Loucy (cell line): ENCODE measurements around the gene ARMC9.

Experiments used
- H2AFZ ChIP-seq: fragments of 200-600 bp; sonication (generic); 2 replicates; pipeline ENCODE4 v1.6.0; 2016; ENCODE audit warnings: antibody characterized with exemption, mild to moderate bottlenecking, low read length, moderate library complexity
- H3F3A ChIP-seq: fragments of 200-600 bp; 2 replicates; pipeline ENCODE4 v1.6.0; 2016; ENCODE audit warnings: antibody characterized with exemption, low read depth, mild to moderate bottlenecking
- H3K27me3 ChIP-seq: fragments of 200-600 bp; sonication (generic); 2 replicates; pipeline ENCODE4 v1.6.1; 2014; ENCODE audit warnings: low read length, mild to moderate bottlenecking; ENCODE audit not compliant: insufficient read depth, poor library complexity, severe bottlenecking
- H3K36me3 ChIP-seq: fragments of 200-600 bp; sonication (generic); 2 replicates; pipeline ENCODE4 v1.6.1; 2016; ENCODE audit warnings: low read length; ENCODE audit not compliant: insufficient read depth
- H3K4me1 ChIP-seq: fragments of 200-600 bp; sonication (generic); 2 replicates; pipeline ENCODE4 v1.5.1; 2014; ENCODE audit warnings: low read length, mild to moderate bottlenecking; ENCODE audit not compliant: insufficient read depth, poor library complexity, severe bottlenecking
- H3K4me2 ChIP-seq: fragments of 200-600 bp; sonication (generic); 2 replicates; pipeline ENCODE4 v1.6.0; 2014; ENCODE audit warnings: antibody characterized with exemption, low read length, low read depth, mild to moderate bottlenecking; ENCODE audit not compliant: poor library complexity, severe bottlenecking
- H3K4me3 ChIP-seq: fragments of 200-600 bp; sonication (generic); 2 replicates; pipeline ENCODE4 v1.5.1; 2014; ENCODE audit warnings: low read length, mild to moderate bottlenecking, mixed read lengths; ENCODE audit not compliant: poor library complexity, severe bottlenecking
- H3K79me2 ChIP-seq: fragments of 200-600 bp; sonication (generic); 2 replicates; pipeline ENCODE4 v1.6.1; 2014; ENCODE audit warnings: low read length; ENCODE audit not compliant: insufficient read depth
- H3K9ac ChIP-seq: fragments of 200-600 bp; sonication (generic); 2 replicates; pipeline ENCODE4 v1.6.0; 2014; ENCODE audit warnings: mild to moderate bottlenecking, low read depth, low read length, moderate library complexity; ENCODE audit not compliant: poor library complexity, severe bottlenecking
- H3K9me2 ChIP-seq: fragments of 200-600 bp; sonication (generic); replicated peaks from 2 replicates; pipeline ENCODE4 v1.6.1; 2016; ENCODE audit warnings: low read depth, low read length, mixed read lengths
- H3K9me3 ChIP-seq: fragments of 200-600 bp; sonication (generic); 2 replicates; pipeline ENCODE4 v1.6.1; 2014; ENCODE audit warnings: mild to moderate bottlenecking, antibody characterized with exemption, low read length, low read depth; ENCODE audit not compliant: insufficient read depth
- H4K20me1 ChIP-seq: fragments of 200-600 bp; sonication (generic); 2 replicates; pipeline ENCODE4 v1.6.0; 2014; ENCODE audit warnings: antibody characterized with exemption, low read length, mild to moderate bottlenecking; ENCODE audit not compliant: insufficient read depth, poor library complexity, severe bottlenecking
- EZH2phosphoT487 ChIP-seq: fragments of 200-600 bp; IDR thresholded peaks from 2 replicates; pipeline ENCODE4 v1.6.1; 2018; ENCODE audit warnings: antibody characterized with exemption, mild to moderate bottlenecking, moderate library complexity, borderline replicate concordance
- TF ChIP-seq, protein P1 (sequence below): fragments of 200-600 bp; sonication (generic); conservative IDR thresholded peaks from 2 replicates; pipeline ENCODE4 v1.5.1; 2014; ENCODE audit warnings: mild to moderate bottlenecking, antibody characterized with exemption, low read length

ARMC9 gene

DNA sequence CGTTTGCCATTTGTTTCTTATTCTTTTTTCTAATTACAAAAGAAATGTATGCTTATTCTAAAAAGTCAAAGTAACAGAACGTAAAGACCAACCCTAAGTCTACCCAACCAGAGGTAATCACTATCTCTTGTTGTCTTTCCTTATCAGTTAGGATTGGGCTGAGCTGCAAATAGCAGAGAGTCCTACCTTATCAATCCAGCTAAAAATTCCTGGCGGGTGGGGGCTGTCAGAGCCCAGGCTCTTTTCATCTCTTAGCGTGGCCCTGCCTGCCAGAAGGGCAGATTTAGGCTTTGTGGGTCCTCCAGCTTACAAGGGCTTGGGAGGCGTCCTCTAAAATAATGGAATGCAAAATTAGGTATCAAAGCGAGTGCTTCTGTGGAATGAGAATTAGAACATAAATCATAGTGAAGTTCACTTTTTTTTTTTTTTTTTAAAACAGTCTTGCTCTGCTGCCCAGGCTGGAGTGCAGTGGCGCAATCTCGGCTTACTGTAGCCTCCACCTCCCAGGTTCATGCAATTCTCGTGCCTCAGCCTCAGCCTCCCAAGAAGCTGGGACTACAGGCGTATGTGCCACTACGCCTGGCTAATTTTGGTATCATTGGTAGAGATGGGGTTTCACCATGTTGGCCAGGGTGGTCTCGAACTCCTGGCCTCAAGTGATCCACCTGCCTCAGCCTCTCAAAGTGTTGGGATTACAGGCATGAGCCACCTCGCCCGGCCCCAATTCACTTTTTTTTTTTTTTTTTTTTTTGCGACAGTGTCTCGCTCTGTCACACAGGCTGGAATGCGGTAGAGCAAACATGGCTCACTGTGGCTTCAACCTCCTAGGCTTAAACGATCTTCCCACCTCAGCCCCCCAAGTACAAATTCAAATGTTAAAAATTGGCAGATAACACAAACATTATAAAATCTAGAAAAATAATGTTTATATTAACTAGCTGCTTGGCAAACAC, 139.7 kb downstream of the ARMC9 start:
- no peaks in the 10 kb centered on the region for H4K20me1 ChIP-seq
- no peaks in the 10 kb centered on the region for H3F3A ChIP-seq
- H3K36me3 ChIP-seq = no peaks in the 10 kb centered on the region
- no peak overlapping the region for H3K4me3 ChIP-seq
- no peak overlapping the region for H3K4me2 ChIP-seq
- no peak overlapping the region for H2AFZ ChIP-seq
- no peaks in the 10 kb centered on the region for H3K9me3 ChIP-seq
- TF ChIP-seq EZH2phosphoT487 = no peak
- TF ChIP-seq, protein P1, sequence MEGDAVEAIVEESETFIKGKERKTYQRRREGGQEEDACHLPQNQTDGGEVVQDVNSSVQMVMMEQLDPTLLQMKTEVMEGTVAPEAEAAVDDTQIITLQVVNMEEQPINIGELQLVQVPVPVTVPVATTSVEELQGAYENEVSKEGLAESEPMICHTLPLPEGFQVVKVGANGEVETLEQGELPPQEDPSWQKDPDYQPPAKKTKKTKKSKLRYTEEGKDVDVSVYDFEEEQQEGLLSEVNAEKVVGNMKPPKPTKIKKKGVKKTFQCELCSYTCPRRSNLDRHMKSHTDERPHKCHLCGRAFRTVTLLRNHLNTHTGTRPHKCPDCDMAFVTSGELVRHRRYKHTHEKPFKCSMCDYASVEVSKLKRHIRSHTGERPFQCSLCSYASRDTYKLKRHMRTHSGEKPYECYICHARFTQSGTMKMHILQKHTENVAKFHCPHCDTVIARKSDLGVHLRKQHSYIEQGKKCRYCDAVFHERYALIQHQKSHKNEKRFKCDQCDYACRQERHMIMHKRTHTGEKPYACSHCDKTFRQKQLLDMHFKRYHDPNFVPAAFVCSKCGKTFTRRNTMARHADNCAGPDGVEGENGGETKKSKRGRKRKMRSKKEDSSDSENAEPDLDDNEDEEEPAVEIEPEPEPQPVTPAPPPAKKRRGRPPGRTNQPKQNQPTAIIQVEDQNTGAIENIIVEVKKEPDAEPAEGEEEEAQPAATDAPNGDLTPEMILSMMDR = no peak
- no peaks in the 10 kb centered on the region for H3K79me2 ChIP-seq
- no peaks in the 10 kb centered on the region for H3K27me3 ChIP-seq
- no peaks in the 10 kb centered on the region for H3K9me2 ChIP-seq
- peaks cover 4% of the 10 kb centered on the region for H3K4me1 ChIP-seq
- H3K9ac ChIP-seq = no peak overlapping the region

DNA sequence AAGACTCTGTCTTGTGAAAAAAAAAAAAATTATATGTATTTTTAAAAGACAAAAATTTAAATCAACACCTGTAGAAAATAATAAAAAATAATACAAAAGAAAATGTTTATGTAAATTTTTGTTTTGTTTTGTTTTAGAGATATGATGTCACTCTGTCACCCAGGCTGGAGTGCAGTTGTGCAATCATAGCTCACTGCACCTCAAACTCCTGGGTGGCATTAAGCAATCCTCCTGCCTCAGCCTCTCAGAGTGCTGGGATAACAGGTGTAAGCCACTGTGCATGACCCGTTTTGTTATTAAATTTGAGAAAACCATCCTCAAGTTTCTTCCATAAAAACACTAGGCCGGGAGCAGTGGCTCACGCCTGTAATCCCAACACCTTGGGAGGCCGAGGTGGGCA, 140.9 kb downstream of the ARMC9 start:
- H3K27me3 ChIP-seq = no peaks in the 10 kb centered on the region
- no peaks in the 10 kb centered on the region for H3K9me3 ChIP-seq
- TF ChIP-seq EZH2phosphoT487 = no peak
- TF ChIP-seq, protein P1 = no peak
- no peaks in the 10 kb centered on the region for H3K36me3 ChIP-seq
- H3K4me1 ChIP-seq = peaks cover 4% of the 10 kb centered on the region
- no peak overlapping the region for H3K4me2 ChIP-seq
- H3K9me2 ChIP-seq = no peaks in the 10 kb centered on the region
- no peak overlapping the region for H3K9ac ChIP-seq
- no peaks in the 10 kb centered on the region for H3K79me2 ChIP-seq
- H4K20me1 ChIP-seq = no peaks in the 10 kb centered on the region
- H3F3A ChIP-seq = no peaks in the 10 kb centered on the region
- no peak overlapping the region for H3K4me3 ChIP-seq
- H2AFZ ChIP-seq = no peak overlapping the region

DNA sequence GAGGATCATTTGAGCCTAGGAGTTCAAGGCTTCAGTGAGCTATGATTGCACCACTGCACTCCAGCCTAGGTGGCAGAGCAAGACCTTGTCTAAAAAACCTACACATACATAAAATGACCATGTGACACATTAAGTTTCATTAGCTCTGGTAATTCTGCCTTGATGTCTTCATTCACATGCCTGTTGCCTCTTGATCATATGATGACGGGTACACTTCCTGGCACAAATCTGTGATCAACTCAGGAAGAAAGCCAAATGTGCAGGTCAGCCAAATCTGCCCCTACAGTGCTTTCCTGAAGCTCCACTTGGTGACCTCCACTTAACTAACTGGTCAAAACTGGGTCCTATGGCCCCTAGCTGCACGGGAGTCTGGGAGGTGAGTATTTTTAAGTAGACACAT, 142.7 kb downstream of the ARMC9 start:
- H4K20me1 ChIP-seq = no peaks in the 10 kb centered on the region
- no peak overlapping the region for H3K4me2 ChIP-seq
- TF ChIP-seq EZH2phosphoT487 = no peak
- TF ChIP-seq, protein P1 = no peak
- peaks cover 4% of the 10 kb centered on the region for H3K4me1 ChIP-seq
- H3K9me3 ChIP-seq = no peaks in the 10 kb centered on the region
- H3K27me3 ChIP-seq = no peaks in the 10 kb centered on the region
- H3K9ac ChIP-seq = no peak overlapping the region
- H3K9me2 ChIP-seq = no peaks in the 10 kb centered on the region
- no peak overlapping the region for H3K4me3 ChIP-seq
- H2AFZ ChIP-seq = no peak overlapping the region
- H3K36me3 ChIP-seq = no peaks in the 10 kb centered on the region
- no peaks in the 10 kb centered on the region for H3K79me2 ChIP-seq
- H3F3A ChIP-seq = no peaks in the 10 kb centered on the region
